ENCODE results near the gene FIGNL1.

- TF ChIP-seq POLR2AphosphoS5 (IDR thresholded peaks at IDR 0.05; ENCODE audit: borderline replicate concordance, low read depth, low read length) (no peak), FOXP2 (optimal IDR thresholded peaks at IDR 0.05; ENCODE audit: control extremely low read depth, extremely low read length, insufficient read depth) (no peak), EZH2 (IDR thresholded peaks at IDR 0.05) (no peak)
Measured at GRCh38 chr7:50426280-50427045, 23.7 kb downstream of the FIGNL1 start.

Measured in SK-N-MC (cell line).